GM18867 (cell line): ENCODE measurements around the gene BAMBI.
A peak's percentile ranks its signal among the peaks of the same experiment; 100 is the strongest.
"Not testable (repeated sequence)": the region's sequence is repeated elsewhere in the genome, so short reads cannot be mapped to it uniquely, and the experiment has no call there.

Experiments
- ATAC-seq: cut with Tn5 transposase; IDR thresholded peaks from one replicate; pipeline ENCODE4 v1.9.1; 2021; ENCODE audit warnings: mild to moderate bottlenecking, moderate library complexity; ENCODE audit not compliant: unreplicated experiment

Gene BAMBI

GRCh38 chr10:28676968-28677887, at the start of gene BAMBI:
TSS of gene BAMBI (plus strand) at chr10:28677521. CDS start at chr10:28677898, 377 bp downstream.
- ATAC-seq: peak; percentile 99

GRCh38 chr10:28628184-28628893, 49.0 kb upstream of the BAMBI start:
- ATAC-seq: peak; percentile 76

- ATAC-seq: no peak
These were observed 45.3 kb upstream of the BAMBI start for GRCh38 chr10:28631896-28632583.

- no peak for ATAC-seq
These were observed 44.8 kb upstream of the BAMBI start for GRCh38 chr10:28632584-28632945.

GRCh38 chr10:28633750-28634149, 43.6 kb upstream of the BAMBI start:
- ATAC-seq: no peak

GRCh38 chr10:28637346-28637745, 40.0 kb upstream of the BAMBI start:
- no peak for ATAC-seq

- no peak for ATAC-seq
These were observed 38.9 kb upstream of the BAMBI start for GRCh38 chr10:28638392-28638791.

- ATAC-seq: no peak
These were observed 36.8 kb upstream of the BAMBI start for GRCh38 chr10:28640551-28640950.

- no peak for ATAC-seq
These were observed 32.7 kb upstream of the BAMBI start for GRCh38 chr10:28644647-28645046.

GRCh38 chr10:28652106-28652505, 25.2 kb upstream of the BAMBI start:
- no peak for ATAC-seq

GRCh38 chr10:28652703-28653102, 24.6 kb upstream of the BAMBI start:
- no peak for ATAC-seq

GRCh38 chr10:28658824-28659223, 18.5 kb upstream of the BAMBI start:
- ATAC-seq: not testable (repeated sequence)

- ATAC-seq: no peak
These were observed 16.3 kb upstream of the BAMBI start for GRCh38 chr10:28661035-28661434.

GRCh38 chr10:28663576-28664368, 13.5 kb upstream of the BAMBI start:
- ATAC-seq: peak; percentile 95

- no peak for ATAC-seq
These were observed 13.0 kb upstream of the BAMBI start for GRCh38 chr10:28664369-28664740.

- no peak for ATAC-seq
These were observed 10.4 kb upstream of the BAMBI start for GRCh38 chr10:28666751-28667467.

- no peak for ATAC-seq
These were observed 8.7 kb upstream of the BAMBI start for GRCh38 chr10:28668363-28669226.

GRCh38 chr10:28669227-28670173, 7.8 kb upstream of the BAMBI start:
- ATAC-seq: no peak
